Pancreas (tissue), 10 donors: ENCODE measurements around the gene UBE2L5. TPM values are rescaled to one million over a fixed set of nuclear protein-coding genes. Genes with fewer than 3 reads are reported as not detected.

ENCODE experiments used
- ATAC-seq, 4 donors: fragments of 200-7000 bp; cut with Tn5 transposase; one replicate each; pipeline versions ENCODE4 v1.8.0 to v1.9.1; 2020; ENCODE audit warnings: mild to moderate bottlenecking in 4 of 4, moderate library complexity in 4 of 4
- DNase-seq, 6 donors: peaks; one replicate each; pipeline ENCODE4 v3.0.0-alpha.2; 2020
- FAIRE-seq: peaks from 2 replicates; lab custom pipeline; 2012; peaks lifted over from hg19 to GRCh38; lab: Jason Lieb, UNC
- H3K27ac ChIP-seq, 4 donors: fragments of 200-600 bp; sonication (generic); 1 replicate in 3 of 4; 2 replicates in 1 of 4; pipeline versions ENCODE4 v1.5.0 to v1.8.0; 2020
- H3K27me3 ChIP-seq, 4 donors: fragments of 200-600 bp; one replicate each; pipeline ENCODE4 v1.8.0; 2021
- H3K36me3 ChIP-seq, 3 donors: fragments of 200-600 bp; sonication (generic) in 1 of 3; one replicate each; pipeline versions ENCODE4 v1.5.0 to v1.8.0; 2020 to 2021
- H3K4me1 ChIP-seq, 3 donors: fragments of 200-600 bp; one replicate each; pipeline ENCODE4 v1.8.0; 2021
- H3K4me3 ChIP-seq, 4 donors: fragments of 200-600 bp; sonication (generic) in 2 of 4; one replicate each; pipeline versions ENCODE4 v1.5.0 to v1.8.0; 2020 to 2021
- H3K9me3 ChIP-seq, 4 donors: fragments of 200-600 bp; one replicate each; pipeline ENCODE4 v1.8.0; 2021
- CTCF ChIP-seq, 4 donors: fragments of 200-600 bp; sonication (generic) in 3 of 4; IDR thresholded peaks; one replicate each; pipeline versions ENCODE4 v1.5.0 to v1.8.0; 2021; ENCODE audit warnings: antibody characterized with exemption in 4 of 4
- WGBS, 2 donors: extraction: QIAGEN DNeasy Blood & Tissue Kit; methylation state at CpG; one replicate each; pipeline ENCODE4 v1.1.7; 2013; 5-methylcytosine and 5-hydroxymethylcytosine counted together
- intact Hi-C, 3 donors: fragments of 100-400 bp; cut with DNase I; formaldehyde crosslinking; loops; one replicate each; pipeline versions ENCODE4 v1.11.1 to v1.14.2; 2022
- polyA plus RNA-seq, 2 donors: library from polyadenylated mRNA; stranded (reverse); fragments of 200-250 nt; gene quantifications; one replicate each; pipeline ENCODE4 v1.2.3, GENCODE V29; 2013
- total RNA-seq, 6 donors: library from RNA; stranded (reverse); fragmentation: NEBNext Ultra II Directional in 4 of 6; extraction: Animal tissue kit (Norgen Biotek cat#: 25700) in 4 of 6; gene quantifications; one replicate each; pipeline versions ENCODE4 v1.2.1 to v1.2.4, GENCODE V29; 2021 to 2023
- donor health status: healthy with polysubstance abuse.
- donor health status: DM: no; HTN: no; CAD: no; lungs with moderate emphysema.
- donor health status: DM: no; HTN: no; CAD: no.
- donor health status: control.
- donor health status: control.
- donor health status: Bipolar disorder and iron deficiency.
- donor health status: DM: yes; HTN: yes; CAD: no.
- donor health status: DM: no; HTN: no; CAD: no.
- donor health status: DM: no; HTN: no; CAD: no.
- donor health status: DM: yes; HTN: yes; CAD: no.

The UBE2L5 gene
- total RNA-seq (not detected), polyA plus RNA-seq (under 1 TPM in 1 of 2 donors, not detected in 1; 0.02 TPM)

DNA sequence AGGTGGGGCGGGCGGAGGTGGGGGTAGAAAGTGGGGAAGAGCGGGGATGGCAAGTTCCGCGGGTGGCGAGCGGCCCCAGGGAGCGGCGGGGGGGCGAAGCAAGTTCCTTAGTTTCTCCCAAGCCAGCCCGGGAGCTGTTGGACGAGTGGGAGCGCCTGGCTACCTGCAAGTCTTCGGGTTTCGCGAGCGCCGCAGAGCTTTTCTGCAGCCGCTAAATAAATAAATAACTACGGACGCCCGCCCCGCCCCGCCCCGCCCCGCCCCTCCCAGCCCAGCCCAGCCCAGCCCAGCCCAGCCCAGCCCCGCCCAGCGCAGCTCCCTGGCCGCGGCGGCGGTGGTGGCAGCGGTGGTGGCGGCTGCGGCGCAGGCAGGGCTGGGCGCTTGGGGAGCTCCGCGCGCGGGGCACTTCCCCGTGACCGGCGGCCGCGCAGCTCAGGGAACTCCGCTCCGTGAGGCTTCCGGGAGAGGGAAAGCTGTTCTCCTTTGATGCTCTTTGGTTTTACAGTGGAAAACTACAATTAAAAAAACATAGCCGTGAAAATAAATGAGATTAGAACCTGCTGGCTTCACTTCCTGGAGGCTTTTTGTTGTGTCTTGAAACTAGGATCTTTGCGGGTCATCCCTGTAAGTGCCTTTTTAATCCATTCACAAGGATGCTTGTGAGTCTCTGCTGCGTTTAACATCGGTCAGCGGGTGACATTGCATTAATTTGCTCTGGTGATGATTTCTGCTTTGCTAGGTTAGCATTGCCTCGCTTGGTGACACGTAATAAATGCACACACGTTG is at the start of gene UBE2L5:
Gene UBE2L5, plus strand, starts transcription at position 440 of the 786 bp plus-strand sequence. CDS start 5,498 bp downstream, outside the sequence.
- Histone ChIP-seq H3K36me3 (no peaks in the 10 kb centered on the region), H3K27me3 (no peaks in the 10 kb centered on the region), H3K27ac (peak within 1 kb of the TSS; percentile 81 to 96 (median 92)), H3K9me3 (no peaks in the 10 kb centered on the region), H3K4me1 (peaks cover 0 to 8% (median 4%) of the 10 kb centered on the region in 3 donors), H3K4me3 (peak within 1 kb of the TSS; percentile 33 to 61 (median 52))
- ATAC-seq (peak; percentile 86 to 94 (median 91)), FAIRE-seq (no peak), DNase-seq (peak; percentile 77 to 93 (median 84))
- TF ChIP-seq CTCF (IDR thresholded peaks at IDR 0.05): no peak
- intact Hi-C loops: no loop called here
- WGBS, 2 donors: 0 to 1% methylated on average over 26 to 57 of the region's 57 CpGs

- H3K27ac ChIP-seq: no peak overlapping the region
- ATAC-seq (no peak), DNase-seq (no peak), FAIRE-seq (no peak)
- no peak overlapping the region for H3K4me3 ChIP-seq
- no peaks in the 10 kb centered on the region for H3K27me3 ChIP-seq
- WGBS, 2 donors: 81 to 90% methylated on average over 9 of the region's 9 CpGs
- TF ChIP-seq CTCF (IDR thresholded peaks at IDR 0.05): no peak
- intact Hi-C loops: no loop called here
- no peaks in the 10 kb centered on the region for H3K9me3 ChIP-seq
- H3K4me1 ChIP-seq: peaks cover 0 to 8% (median 6%) of the 10 kb centered on the region in 3 donors
- no peaks in the 10 kb centered on the region for H3K36me3 ChIP-seq
Measured at GRCh38 chr13:30373727-30374126, 48.6 kb upstream of the UBE2L5 start.

- intact Hi-C loops: no loop called here
- Histone ChIP-seq H3K4me3 (no peak overlapping the region), H3K27ac (no peak overlapping the region), H3K9me3 (no peaks in the 10 kb centered on the region), H3K36me3 (no peaks in the 10 kb centered on the region), H3K4me1 (peaks cover 0 to 8% (median 6%) of the 10 kb centered on the region in 3 donors), H3K27me3 (no peaks in the 10 kb centered on the region)
- FAIRE-seq (no peak), DNase-seq (no peak), ATAC-seq (no peak)
- no peak for TF ChIP-seq CTCF (IDR thresholded peaks at IDR 0.05)
- 77 to 80% methylated on average over 14 of the region's 14 CpGs for WGBS, 2 donors
Measured at GRCh38 chr13:30375265-30375835, 46.9 kb upstream of the UBE2L5 start.

- ATAC-seq: peak in 1 of 4 donors; percentile 47
- no peak for DNase-seq
- Histone ChIP-seq H3K27me3 (no peaks in the 10 kb centered on the region), H3K27ac (no peak overlapping the region), H3K36me3 (no peaks in the 10 kb centered on the region), H3K4me1 (peaks cover 0 to 6% (median 4%) of the 10 kb centered on the region in 3 donors), H3K9me3 (no peaks in the 10 kb centered on the region), H3K4me3 (no peak overlapping the region)
- TF ChIP-seq CTCF (IDR thresholded peaks at IDR 0.05): no peak
- intact Hi-C loops: no loop called here
- FAIRE-seq: no peak
- WGBS, 2 donors: 67 to 75% methylated on average over 5 of the region's 5 CpGs
Measured at GRCh38 chr13:30376426-30377311, 45.6 kb upstream of the UBE2L5 start.
